Stimulated activated naive CD4-positive, alpha-beta T cell treated with Interleukin-2 at 50 U/mL for 16 hours (primary cell): ENCODE results near the gene GJB2.

Source experiments
- DNase-seq: peaks from one replicate; lab custom pipeline; 2025; lab: John Stamatoyannopoulos, UW

The GJB2 gene

DNA sequence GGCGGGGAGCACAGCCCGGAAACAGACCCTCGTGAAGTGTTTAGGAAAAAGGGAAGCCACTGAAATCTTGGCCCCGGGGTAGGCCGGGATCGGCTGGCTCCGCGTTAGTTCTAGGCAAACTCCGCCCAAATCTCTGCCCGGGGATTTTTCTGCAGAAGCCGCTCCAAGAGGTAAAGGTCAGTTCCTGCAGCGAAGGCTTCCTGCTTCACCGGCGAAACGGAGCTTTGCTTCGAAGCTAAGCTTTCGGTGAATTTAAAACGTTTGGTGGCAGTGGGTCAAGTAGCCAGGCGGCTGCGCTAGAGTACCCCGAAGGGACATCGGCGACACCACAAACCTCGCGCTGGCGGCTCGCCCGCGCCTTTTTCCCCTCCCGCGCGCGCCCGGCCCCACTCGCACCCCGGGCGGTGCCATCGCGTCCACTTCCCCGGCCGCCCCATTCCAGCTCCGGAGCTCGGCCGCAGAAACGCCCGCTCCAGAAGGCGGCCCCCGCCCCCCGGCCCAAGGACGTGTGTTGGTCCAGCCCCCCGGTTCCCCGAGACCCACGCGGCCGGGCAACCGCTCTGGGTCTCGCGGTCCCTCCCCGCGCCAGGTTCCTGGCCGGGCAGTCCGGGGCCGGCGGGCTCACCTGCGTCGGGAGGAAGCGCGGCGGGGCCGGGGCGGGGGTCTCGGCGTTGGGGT, 441 bp downstream of the GJB2 start:
- no peak for DNase-seq

DNA sequence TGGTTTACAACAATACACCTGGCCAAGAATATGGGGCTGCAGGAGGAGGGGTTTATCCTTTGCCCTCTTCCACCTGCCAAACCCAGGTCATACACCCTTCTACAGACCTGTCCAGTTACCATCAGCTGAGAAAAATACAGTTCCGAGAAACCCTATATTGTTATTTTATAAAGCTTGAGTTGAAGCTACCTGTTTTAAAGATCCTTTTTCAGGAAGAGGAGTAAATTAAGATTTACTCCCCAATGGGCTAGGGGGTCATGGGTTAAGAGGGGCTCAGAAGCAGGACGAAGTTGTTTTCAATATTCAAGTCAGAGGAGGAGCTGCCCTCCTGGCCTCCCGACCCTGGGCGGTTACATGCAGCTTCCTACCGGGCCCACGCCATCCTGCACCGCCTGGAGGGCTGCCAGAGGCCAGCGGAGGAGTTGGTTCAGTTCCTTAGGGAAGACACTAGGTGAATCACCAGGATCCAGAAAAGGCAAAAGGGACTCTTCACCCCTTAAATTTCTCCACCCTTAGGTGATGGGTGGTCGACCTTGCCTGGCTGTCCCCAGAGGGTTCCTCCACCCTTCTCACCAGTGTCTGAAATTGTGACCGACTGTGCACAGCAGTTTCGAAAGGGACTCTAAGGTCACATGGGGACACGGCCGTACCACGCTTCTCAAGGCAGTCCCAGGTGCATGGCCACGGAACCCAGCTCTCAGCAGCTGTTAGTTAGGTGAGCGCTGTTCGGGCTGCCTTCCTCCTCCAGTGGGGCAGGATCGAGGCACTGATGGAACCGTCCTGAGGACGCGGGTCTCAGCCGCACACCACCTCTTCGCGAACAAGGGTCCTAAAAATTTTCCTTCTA, 1.2 kb downstream of the GJB2 start:
- DNase-seq: no peak

DNA sequence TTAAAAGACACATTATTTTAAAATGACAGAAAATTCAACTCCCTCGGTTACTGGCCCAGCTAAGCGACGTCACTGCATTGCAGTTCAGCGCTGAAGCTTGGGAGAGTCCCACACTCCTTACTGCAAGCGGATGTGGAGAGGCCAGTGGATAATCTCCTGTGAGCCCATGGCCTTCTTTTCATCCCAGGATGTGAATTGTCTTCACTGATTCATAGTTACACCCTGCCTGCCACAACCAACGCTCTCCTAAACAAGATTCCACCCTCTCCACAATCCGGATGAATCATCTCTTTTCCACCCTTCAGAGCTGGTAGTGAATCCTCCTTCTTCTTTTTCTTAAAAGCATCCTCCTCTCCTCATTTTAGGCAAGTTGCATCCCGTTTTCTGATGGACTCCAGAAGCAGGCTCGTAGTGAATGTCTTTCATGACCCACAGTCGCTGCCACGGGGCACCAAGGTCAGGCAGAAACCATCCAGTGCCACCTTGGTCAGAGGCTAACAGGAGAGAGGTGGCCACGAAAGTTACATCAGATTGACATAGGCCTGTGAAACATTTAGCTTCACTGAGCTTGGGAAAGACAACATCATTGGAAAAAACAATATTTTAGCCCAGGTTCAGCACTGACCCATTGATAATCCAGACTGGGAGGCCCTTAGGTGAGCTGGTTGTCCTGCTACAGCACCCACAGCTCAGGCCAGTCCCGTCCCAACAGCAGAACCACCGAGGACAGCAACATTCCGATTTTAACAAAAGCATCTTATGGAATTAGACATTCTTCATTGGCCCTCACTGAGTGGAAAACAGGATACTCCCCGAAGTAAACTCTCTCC, 2.0 kb downstream of the GJB2 start:
- no peak for DNase-seq

DNA sequence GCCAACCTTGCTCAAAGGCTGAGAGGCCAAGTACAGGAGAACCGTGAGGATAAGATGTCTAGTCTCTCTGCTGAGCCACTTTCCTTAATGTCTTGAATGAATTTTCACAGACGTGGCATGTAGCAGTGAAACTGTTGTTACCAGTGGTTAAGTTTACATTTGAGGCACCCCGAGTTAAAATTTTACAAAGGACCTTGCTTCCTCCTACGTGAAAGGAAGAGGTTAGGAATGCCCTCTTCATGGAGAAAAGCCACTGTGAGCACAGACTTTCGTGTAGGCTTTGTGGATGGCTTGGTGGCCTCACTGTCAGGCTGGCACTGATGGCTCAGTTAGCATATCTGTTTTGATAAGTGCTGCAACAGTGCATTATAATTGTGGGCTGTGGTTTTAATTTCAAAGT, 2.7 kb downstream of the GJB2 start:
- no peak for DNase-seq

DNA sequence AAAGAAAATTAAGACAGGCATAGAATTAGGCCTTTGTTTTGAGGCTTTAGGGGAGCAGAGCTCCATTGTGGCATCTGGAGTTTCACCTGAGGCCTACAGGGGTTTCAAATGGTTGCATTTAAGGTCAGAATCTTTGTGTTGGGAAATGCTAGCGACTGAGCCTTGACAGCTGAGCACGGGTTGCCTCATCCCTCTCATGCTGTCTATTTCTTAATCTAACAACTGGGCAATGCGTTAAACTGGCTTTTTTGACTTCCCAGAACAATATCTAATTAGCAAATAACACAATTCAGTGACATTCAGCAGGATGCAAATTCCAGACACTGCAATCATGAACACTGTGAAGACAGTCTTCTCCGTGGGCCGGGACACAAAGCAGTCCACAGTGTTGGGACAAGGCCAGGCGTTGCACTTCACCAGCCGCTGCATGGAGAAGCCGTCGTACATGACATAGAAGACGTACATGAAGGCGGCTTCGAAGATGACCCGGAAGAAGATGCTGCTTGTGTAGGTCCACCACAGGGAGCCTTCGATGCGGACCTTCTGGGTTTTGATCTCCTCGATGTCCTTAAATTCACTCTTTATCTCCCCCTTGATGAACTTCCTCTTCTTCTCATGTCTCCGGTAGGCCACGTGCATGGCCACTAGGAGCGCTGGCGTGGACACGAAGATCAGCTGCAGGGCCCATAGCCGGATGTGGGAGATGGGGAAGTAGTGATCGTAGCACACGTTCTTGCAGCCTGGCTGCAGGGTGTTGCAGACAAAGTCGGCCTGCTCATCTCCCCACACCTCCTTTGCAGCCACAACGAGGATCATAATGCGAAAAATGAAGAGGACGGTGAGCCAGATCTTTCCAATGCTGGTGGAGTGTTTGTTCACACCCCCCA, 3.8 kb downstream of the GJB2 start:
- DNase-seq: no peak

DNA sequence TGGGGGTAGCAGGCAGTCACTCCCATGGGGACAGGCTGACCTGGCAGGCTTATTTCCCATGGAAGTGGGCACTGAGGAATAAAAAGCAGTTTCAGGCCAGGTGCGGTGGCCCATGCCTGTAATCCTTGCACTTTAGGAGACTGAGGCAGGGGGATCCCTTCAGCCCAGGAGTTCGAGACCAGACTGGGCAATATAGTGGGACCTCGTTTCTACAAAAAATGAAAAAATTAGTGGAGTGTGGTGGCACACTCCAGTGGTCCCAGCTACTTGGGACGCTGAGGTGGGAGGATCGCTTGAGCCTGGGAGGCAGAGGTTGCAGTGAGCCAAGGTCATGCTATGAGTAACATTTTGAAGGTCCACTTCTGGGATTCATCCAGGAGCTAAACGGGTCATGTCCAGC, 6.0 kb downstream of the GJB2 start:
- no peak for DNase-seq

DNA sequence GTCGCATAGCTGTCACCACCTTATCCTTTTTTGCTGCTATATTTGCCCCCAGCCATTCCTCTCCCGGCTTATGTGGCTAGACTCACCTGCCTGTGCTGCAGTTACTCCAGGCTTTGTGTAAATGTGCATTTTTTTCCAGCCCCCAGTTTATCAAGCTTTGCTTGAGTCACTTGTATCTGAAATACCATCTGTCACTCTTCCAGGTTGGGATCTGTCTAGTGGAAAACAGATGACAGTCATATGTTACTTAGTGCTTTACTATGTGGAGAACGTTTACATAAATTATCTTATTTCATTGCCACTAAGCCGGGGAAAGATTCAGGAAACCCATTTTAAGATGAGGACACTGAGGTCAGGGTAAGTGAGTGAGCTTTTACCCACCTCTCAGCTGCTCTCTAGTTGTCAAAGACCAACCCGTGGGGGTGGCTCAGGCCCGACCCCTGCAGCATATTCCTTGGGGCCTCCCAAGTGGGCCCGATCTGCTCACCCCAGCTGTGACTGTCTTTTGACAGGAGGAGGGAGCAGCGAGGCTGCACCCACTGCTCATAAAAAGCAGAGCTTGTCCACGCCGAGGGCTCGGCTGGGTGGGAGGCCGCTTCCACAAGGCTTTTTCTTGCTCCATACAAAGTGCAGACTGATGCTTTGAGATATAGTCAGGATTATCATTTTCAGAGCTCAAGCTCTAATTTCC, 7.2 kb downstream of the GJB2 start:
- no peak for DNase-seq

DNA sequence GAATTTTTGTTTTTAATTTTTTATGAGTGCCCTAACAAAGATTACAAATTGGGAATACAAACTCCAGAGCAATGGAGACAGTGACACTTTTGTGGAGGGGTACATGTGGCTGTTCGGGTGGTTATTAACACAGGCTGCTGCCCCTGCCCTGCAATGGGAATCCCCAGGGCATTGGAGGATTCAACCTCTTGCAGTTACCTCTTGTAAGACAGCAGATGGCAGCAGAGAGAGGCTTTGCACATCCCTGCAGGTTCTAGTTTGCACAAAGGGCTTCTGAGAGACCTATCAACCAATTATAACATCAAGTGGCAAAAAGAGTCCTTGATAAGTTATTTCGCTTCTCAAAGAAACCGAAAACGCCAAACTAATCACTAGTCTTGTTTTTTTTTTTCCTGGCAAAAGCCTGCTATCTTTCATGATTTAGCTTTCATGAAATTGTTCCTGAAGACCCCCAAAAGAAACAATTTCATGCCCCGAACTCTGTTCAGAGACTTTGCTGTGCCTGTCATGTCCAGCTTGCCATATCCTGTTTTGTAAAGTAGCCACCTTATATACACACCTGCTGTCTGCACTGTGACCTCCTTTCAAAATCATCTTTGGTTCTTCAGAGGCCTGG, 10.4 kb downstream of the GJB2 start:
- peak; percentile 22 for DNase-seq

DNA sequence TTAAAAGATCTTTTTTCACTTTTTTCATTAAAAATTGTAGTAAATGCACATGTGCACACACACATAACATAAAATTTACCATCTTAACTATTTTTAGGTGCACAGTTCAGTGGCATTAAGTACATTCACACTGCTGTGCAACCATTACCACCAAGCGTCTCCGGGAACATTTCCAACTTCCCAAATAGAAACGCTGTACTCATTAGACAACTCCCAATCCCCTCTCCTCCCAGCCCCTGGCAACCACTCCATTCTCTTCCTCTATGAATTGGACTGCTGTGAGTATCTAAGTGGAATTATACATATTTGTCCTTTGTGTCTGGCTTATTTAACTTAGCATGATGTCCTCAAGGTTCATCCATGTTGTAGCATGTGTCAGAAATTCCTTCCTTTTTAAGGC, 11.6 kb downstream of the GJB2 start:
- DNase-seq: no peak

DNA sequence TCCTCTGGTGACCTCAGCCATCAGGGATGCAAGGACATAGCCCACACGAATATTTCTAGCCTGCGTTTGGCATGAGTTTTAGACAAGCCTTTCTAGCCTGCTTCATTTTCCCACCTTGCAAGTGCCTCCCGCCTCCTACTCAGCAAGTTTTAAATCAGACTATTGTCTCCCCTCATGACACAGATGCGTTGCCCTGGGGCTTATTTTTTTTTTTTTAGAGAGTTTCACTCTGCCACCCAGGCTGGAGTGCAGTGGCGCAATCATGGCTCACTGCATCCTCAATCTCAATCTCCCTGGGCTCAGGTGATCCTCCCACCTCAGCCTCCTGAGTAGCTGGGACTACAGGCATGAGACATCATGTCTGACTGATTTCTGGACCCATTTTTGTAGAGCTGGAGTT, 14.6 kb downstream of the GJB2 start:
- DNase-seq: no peak

DNA sequence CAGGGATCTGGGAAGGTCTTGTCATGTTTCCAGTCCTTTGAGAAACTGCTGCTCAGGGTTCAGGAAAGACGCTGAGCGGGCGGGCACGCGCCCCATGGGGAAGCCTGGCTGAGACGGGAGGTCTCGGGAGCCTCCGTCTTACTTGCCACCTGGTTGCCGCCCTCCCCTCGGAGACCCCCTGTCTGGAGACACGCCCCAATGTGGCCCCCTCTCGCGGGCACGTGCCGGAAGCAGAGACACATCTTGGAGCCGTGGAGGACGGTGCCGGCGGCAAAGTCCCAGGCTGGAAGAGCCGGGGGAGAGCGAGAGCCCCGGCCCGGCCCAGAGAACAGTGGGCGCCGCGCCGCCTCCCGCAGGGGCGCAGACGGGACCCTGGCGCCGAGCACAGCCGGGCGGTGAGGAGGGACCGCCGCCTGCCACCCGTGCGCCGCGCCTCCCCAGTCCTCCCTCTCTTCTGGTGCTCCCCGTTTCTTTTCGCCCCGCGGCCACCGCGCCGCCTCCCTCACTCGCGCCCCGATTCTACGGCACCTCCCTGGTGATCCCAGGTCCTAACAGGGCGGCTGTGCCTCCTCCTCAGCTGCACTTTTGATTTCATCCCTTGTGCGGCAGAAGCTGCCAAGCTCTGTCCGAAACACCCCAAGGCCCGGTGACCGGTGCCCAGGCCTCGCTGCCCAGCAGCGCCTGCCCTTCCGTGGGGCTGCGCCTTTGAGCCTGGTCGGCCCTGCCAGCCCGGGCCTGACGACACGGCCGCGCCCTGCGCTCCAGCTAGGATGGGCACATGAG, 15.5 kb downstream of the GJB2 start:
- no peak for DNase-seq

DNA sequence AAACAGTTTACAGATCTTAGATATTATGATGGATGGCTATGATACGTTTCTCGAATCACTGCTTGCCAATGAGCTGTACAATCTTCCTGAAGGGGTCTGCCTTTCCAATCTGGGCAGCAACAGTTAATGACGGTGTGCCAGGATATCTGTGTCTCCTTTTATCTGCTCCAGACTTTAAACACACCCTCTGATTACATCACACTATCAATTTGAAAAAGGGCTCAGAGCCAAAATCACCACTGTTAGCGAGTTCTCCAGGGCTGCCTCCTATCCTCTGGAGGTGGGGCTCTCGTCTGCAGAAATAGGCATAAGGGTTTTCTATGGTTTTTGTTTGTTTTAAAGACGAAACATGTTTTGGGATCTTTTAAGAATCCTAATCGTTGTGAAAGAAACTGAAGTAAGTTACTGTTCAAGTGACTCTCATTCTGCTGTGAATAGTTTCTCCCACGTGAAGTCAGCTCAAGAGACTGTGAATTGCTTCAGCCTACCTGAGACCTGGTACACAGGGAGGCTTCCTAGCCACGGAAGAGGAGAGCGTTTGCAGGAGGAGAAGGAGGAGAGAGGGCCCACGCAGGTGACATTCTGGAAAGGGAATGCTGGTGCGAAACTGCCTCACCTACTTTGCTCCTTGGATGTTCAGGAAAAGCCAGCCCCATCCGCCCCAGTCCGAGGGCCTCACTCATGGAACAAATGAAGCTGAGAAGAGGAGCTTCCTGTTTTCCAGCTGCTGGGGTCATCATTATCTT, 16.7 kb downstream of the GJB2 start:
- DNase-seq: no peak

DNA sequence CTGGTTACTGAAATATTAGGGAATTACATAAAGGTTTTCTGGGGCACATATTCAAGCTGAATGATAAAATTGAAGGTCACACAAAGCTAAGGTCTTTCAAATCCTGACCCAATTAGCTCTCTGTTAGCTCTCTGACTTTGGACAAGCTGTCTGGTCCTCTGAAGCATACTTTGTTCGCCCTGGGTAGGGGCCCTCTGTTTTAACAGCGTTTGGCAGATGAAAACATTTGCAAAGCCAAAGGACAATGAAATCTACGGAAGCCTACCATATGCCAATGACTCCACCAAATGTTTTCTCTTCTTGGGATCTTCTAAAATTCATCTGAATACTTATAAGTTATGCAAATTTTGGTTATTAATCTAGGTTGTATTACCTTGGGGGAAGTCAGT, 17.3 kb downstream of the GJB2 start:
- no peak for DNase-seq

DNA sequence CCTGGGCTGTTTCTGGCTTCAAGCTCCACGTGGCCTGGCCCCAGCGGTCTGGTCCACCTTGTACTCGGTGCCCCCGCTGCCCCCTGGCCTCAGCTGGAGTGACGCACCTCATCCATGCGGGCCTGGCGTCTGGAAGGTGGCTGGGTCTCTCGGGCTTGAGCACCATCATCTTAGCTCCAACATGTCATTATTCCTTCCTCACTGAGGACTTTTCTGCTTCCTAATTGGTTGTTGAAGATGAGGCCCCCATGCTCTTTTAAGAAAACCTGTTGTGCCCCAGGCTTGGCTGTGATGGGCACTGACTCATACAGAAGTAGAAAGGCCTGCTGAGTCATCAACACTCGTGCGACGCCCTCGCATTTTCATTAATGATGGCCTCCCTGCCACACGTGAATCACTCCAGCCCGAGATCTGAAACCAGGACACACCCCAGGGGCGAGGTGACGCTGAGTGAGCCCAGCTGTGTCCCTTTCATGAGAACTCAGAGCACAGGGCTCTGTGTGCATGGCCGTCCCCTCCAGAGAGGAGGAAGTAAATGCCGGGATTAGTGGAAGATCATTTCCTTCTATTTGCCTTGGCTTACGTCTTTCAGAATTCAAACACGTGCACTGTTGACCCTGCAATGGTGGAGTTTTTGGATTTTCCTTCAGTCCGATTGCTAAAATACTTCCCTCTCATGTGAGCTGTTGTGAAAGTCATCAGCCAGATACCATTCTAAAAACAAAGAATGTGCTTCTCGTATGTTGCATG, 17.9 kb downstream of the GJB2 start:
- DNase-seq: peak; percentile 73

DNA sequence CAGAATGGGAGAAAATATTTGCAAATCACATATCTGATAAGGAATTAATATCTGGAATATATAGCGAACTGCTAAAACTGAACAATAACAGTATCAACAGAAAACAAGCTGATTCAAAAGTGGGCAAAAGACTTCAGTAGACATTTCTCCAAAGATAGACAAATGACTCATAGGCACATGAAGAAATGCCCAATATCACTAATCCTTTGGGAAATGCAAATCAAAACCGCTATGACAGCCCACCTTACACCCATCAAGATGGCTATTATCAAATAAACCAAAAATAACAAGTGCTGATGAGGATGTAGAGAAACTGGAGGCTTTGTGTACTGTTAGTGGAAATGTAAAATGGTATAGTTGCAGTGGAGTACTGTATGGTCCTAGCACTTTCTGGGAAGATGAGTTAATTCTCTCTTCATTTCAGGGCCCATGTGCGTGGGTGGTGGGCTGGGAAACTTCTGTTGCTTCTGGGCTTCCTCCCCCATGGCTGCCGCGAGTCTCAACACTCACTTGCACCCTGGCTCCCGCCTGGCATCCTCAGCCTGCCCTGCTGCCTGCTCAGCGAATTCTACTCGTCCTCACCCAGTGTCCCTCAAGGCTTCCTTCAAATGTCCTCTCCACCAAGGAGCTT, 19.5 kb downstream of the GJB2 start:
- DNase-seq: no peak

DNA sequence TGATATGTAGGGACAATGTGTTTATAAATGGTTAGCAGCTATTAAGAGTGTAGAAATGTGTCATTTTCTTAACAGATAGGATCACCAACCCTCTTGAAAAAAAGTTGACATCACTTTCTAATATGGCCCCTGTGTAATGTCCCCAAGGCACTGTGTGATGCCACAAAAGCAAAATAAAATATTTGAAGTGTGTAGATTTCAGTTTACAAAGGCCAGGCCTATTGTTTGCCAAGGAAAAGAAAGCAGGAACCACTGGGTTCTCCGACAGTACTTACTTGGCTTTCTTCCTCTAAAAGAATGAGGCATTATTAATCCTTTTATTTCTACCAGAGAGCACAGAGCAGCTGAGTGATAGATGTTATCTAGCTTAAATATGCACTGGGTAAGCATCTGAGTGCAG, 21.4 kb downstream of the GJB2 start:
- DNase-seq: no peak

DNA sequence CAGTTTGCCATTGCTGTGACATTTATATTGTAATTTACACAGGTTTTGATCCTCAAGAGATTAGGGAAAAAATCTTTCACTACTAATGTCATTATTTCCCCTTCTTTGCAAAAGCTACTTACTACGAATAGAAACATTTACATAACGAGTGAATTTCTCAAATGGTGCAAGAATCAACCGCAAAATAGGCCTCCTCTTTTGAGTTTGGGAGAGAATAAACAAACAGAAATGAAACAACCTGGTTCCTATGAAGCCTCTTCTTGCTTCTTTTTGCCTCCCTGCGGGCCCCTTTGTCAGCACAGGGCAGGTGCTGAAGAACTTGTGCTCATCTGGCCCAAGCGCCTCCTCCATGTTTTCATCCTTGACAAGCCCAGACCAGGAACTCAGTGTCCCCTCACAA, 21.8 kb downstream of the GJB2 start:
- no peak for DNase-seq

DNA sequence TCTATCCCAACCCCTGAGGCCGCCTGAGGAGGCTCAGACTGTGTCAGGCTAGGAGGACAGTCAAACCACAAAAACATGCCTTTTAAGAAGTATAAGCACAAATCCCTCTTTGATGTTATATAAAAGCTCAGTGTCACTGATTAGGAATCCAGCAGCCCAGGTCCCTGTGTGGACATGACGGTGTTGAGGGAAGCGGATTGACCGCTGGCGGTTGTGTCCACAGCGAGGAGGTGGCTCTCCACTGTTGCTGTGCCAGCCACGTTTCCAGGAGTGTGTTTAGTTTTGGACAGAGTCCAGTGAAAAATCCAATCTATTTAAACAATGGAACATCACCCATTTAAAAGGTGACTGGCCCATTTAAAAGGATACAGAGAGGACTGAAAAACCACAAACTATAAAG, 24.3 kb downstream of the GJB2 start:
- DNase-seq: no peak
